PC-9 (cell line): Measurements from ENCODE around the gene ETV3L. TPM values are rescaled to one million over a fixed set of nuclear protein-coding genes. Genes with fewer than 3 reads are reported as not detected.

Experiments
- BruUV-seq: library from RNA; stranded (reverse); fragments of 400-500 nt; replicated peaks from 2 replicates; lab custom pipeline; 2021; lab: Mats Ljungman, UMichigan
- CTCF ChIA-PET: fragments of 300-600 bp; sonication (Branson Sonifier 250); formaldehyde crosslinking; loops from one replicate; lab custom pipeline; 2022; ENCODE audit warnings: antibody characterized with exemption; lab: Charles Lee
- POLR2A ChIA-PET: fragments of 300-600 bp; sonication (Branson Sonifier 250); formaldehyde crosslinking; loops from one replicate; lab custom pipeline; 2022; ENCODE audit warnings: antibody characterized with exemption; ENCODE audit not compliant: unreplicated experiment; lab: Charles Lee
- DNase-seq, 2 experiments: peaks; one replicate each; pipeline versions ENCODE4 v3.0.0 to v3.0.0-alpha.2; 2015 to 2022; ENCODE audit warnings: mixed read lengths in 1 of 2
- H2AFZ ChIP-seq: fragments of 200-600 bp; sonication (generic); 2 replicates; pipeline ENCODE4 v1.8.1; 2017; ENCODE audit warnings: antibody characterized with exemption
- H3F3A ChIP-seq: fragments of 200-600 bp; sonication (generic); 2 replicates; pipeline ENCODE4 v1.8.1; 2017; ENCODE audit warnings: antibody characterized with exemption, mild to moderate bottlenecking, low read depth; ENCODE audit not compliant: insufficient read depth
- H3K27ac ChIP-seq: fragments of 200-600 bp; sonication (generic); 2 replicates; pipeline ENCODE4 v1.6.1; 2016; ENCODE audit warnings: mixed run types
- H3K27me3 ChIP-seq: fragments of 200-600 bp; sonication (generic); 2 replicates; pipeline ENCODE4 v1.6.1; 2016; ENCODE audit warnings: low read depth, mixed run types; ENCODE audit not compliant: insufficient read depth
- H3K36me3 ChIP-seq: fragments of 200-600 bp; sonication (generic); 2 replicates; pipeline ENCODE4 v1.6.1; 2016; ENCODE audit warnings: low read depth, mixed run types
- H3K4me1 ChIP-seq: fragments of 200-600 bp; sonication (generic); replicated peaks from 2 replicates; pipeline ENCODE4 v1.6.1; 2016; ENCODE audit warnings: mixed run types; ENCODE audit not compliant: insufficient read depth
- H3K4me2 ChIP-seq: fragments of 200-600 bp; sonication (generic); 2 replicates; pipeline ENCODE4 v1.6.1; 2017; ENCODE audit warnings: mixed run types
- H3K4me3 ChIP-seq: fragments of 200-600 bp; sonication (generic); 2 replicates; pipeline ENCODE4 v1.6.1; 2016; ENCODE audit warnings: mixed run types
- H3K79me2 ChIP-seq: fragments of 200-600 bp; sonication (generic); 2 replicates; pipeline ENCODE4 v1.6.1; 2017; ENCODE audit warnings: low read depth, mixed run types
- H3K9me2 ChIP-seq: fragments of 200-600 bp; sonication (generic); 2 replicates; pipeline ENCODE4 v1.8.1; 2017; ENCODE audit warnings: mild to moderate bottlenecking; ENCODE audit not compliant: insufficient read depth
- H3K9me3 ChIP-seq: fragments of 200-600 bp; sonication (generic); 2 replicates; pipeline ENCODE4 v1.8.1; 2016; ENCODE audit warnings: low read depth; ENCODE audit not compliant: insufficient read depth
- H4K20me1 ChIP-seq: fragments of 200-600 bp; sonication (generic); 2 replicates; pipeline ENCODE4 v1.8.1; 2017; ENCODE audit not compliant: insufficient read depth
- EZH2 ChIP-seq: fragments of 200-600 bp; sonication (generic); IDR thresholded peaks from 2 replicates; pipeline ENCODE4 v1.8.0; 2017; ENCODE audit warnings: antibody characterized with exemption, low read depth
- intact Hi-C: fragments of 100-400 bp; cut with micrococcal nuclease; formaldehyde crosslinking; loops from one replicate; pipeline ENCODE4 v1.10.0; 2022; ENCODE audit not compliant: unreplicated experiment
- total RNA-seq: library from RNA; stranded (reverse); gene quantifications from 2 replicates; pipeline ENCODE4 v1.2.3, GENCODE V29; 2021
- TF ChIP-seq, protein P1 (sequence below): fragments of 200-600 bp; sonication (generic); conservative IDR thresholded peaks from 2 replicates; pipeline ENCODE4 v1.6.1; 2017; ENCODE audit warnings: mixed run types, antibody characterized with exemption, mild to moderate bottlenecking, moderate library complexity

The ETV3L gene
- total RNA-seq, 1 experiment from 2014 or later = not detected

DNA sequence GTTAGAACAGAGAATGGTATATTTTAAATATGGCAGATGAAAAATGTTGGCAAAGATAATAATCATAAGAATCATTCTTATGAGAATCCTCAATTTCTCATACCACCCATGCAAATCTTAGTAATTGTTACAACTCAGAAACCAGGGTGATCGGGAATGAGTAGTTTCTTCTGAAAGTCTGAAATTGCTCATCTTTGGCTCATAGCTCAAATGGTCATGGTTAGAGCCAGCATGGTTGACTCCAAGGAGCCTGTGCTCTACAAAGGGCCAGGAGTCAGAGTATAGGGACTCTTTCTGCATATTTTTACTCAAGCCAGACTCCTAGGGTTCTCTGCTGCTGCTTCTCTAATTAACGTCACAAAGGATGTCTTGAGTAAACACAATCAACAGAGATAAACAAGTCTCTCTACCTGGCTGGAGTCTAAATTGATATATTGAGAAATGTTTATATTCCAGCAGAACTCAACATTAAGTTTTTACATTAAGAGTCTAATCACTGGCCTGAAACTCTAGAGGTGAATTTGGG, 40.5 kb upstream of the ETV3L start:
- no TSS peak for BruUV-seq
- Histone ChIP-seq H3K4me2 (no peak overlapping the region), H3K36me3 (peaks cover 8% of the 10 kb centered on the region; the same call in 1 of the 2 replicates), H3K9me3 (no peaks in the 10 kb centered on the region), H3F3A (peaks cover 18% of the 10 kb centered on the region; the same call in 1 of the 2 replicates), H3K9me2 (no peaks in the 10 kb centered on the region), H3K27ac (no peak overlapping the region), H3K4me3 (no peak overlapping the region), H4K20me1 (peaks cover 11% of the 10 kb centered on the region; the same call in 1 of the 2 replicates), H3K4me1 (peaks cover 24% of the 10 kb centered on the region), H3K79me2 (peaks cover 30% of the 10 kb centered on the region), H2AFZ (no peak overlapping the region), H3K27me3 (no peaks in the 10 kb centered on the region)
- ChIA-PET POLR2A (no interaction called here), CTCF (interaction anchor here (2.2 kb wide), 1 partner anchor 16 kb away, joined by 6 read pairs; no protein-coding TSS in a partner anchor)
- no peak for TF ChIP-seq EZH2
- TF ChIP-seq, protein P1, sequence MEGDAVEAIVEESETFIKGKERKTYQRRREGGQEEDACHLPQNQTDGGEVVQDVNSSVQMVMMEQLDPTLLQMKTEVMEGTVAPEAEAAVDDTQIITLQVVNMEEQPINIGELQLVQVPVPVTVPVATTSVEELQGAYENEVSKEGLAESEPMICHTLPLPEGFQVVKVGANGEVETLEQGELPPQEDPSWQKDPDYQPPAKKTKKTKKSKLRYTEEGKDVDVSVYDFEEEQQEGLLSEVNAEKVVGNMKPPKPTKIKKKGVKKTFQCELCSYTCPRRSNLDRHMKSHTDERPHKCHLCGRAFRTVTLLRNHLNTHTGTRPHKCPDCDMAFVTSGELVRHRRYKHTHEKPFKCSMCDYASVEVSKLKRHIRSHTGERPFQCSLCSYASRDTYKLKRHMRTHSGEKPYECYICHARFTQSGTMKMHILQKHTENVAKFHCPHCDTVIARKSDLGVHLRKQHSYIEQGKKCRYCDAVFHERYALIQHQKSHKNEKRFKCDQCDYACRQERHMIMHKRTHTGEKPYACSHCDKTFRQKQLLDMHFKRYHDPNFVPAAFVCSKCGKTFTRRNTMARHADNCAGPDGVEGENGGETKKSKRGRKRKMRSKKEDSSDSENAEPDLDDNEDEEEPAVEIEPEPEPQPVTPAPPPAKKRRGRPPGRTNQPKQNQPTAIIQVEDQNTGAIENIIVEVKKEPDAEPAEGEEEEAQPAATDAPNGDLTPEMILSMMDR = no peak
- intact Hi-C loops = no loop called here
- DNase-seq = no peak

GRCh38 chr1:157139052-157139715, 39.6 kb upstream of the ETV3L start:
- ChIA-PET CTCF (interaction anchor here (2.2 kb wide), 1 partner anchor 17 kb away, joined by 6 read pairs; no protein-coding TSS in a partner anchor), POLR2A (interaction anchor here (0.6 kb wide), 1 partner anchor 9 kb away, joined by 11 read pairs; no protein-coding TSS in a partner anchor)
- intact Hi-C loops = loop anchor here (10.0 kb wide), 1 partner anchor 444 kb away; no protein-coding TSS in a partner anchor
- no peak for DNase-seq
- Histone ChIP-seq H3K36me3 (peaks cover 17% of the 10 kb centered on the region), H2AFZ (peak overlapping the region; percentile 86), H3K27ac (peak overlapping the region; percentile 78), H3K9me3 (no peaks in the 10 kb centered on the region), H4K20me1 (peaks cover 11% of the 10 kb centered on the region; the same call in 1 of the 2 replicates), H3K4me3 (peak overlapping the region; percentile 86), H3K9me2 (no peaks in the 10 kb centered on the region), H3F3A (peaks cover 28% of the 10 kb centered on the region; the same call in 1 of the 2 replicates), H3K79me2 (peaks cover 39% of the 10 kb centered on the region), H3K27me3 (no peaks in the 10 kb centered on the region), H3K4me2 (peak overlapping the region; percentile 96), H3K4me1 (peaks cover 33% of the 10 kb centered on the region)
- no TSS peak for BruUV-seq
- TF ChIP-seq, protein P1 = no peak
- TF ChIP-seq EZH2 = no peak

DNA sequence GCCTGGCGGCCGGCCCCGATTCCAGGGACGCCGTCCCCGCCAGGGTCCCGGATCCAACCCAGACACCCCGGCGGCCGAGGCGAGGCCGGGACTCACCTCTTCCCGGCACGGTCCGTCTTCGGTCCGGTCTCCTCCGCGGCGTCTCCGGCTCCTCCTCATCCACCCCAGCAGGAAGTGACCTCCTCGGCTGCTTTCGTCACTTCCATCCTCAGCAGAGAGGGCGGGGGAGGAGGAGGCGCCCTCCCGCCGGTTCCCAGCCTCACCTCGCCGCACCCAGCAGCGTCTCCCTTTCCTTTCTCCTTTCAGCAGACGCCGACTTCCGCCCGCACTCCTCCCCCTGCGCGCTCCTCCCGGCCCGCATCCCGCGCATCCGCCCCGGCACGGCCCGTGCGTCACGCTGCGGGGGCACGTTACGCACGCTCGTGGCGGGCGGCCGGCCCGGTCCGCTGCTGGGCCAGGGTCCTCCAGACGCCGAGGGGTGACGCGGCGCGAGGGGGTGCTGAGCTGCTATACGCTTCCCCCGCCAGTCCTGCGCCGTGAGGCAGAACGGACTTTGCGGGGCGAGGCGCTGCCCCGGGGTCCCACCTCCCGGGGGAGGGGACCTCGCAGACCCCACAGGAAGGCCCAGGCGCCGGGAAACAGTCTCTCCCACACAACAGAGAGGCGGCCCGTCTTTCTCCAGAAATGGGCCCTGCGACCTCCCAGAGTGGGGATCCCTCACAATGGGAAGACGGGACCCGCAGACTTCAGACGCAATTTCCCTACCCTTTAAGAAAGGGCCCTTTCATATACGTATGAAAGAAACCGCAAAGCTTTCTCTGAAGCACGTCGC, 38.8 kb upstream of the ETV3L start, which contains the start of gene ETV3:
Gene ETV3, minus strand, starts transcription at position 176 of the 832 bp plus-strand sequence. CDS start 2,043 bp downstream, outside the sequence.
- Histone ChIP-seq H3K36me3 (peaks cover 25% of the 10 kb centered on the region), H3F3A (peaks cover 35% of the 10 kb centered on the region; the same call in 1 of the 2 replicates), H3K4me3 (peak within 1 kb of the TSS; percentile 86), H4K20me1 (peaks cover 11% of the 10 kb centered on the region; the same call in 1 of the 2 replicates), H3K4me2 (peak within 1 kb of the TSS; percentile 96), H2AFZ (peak within 1 kb of the TSS; percentile 86), H3K79me2 (peaks cover 46% of the 10 kb centered on the region), H3K9me2 (no peaks in the 10 kb centered on the region), H3K27me3 (no peaks in the 10 kb centered on the region), H3K27ac (peak within 1 kb of the TSS; percentile 78), H3K4me1 (peaks cover 41% of the 10 kb centered on the region), H3K9me3 (no peaks in the 10 kb centered on the region)
- TF ChIP-seq EZH2 = no peak
- TF ChIP-seq, protein P1 = no peak
- POLR2A ChIA-PET = interaction anchor here (0.6 kb wide), 1 partner anchor 9 kb away, joined by 11 read pairs; no protein-coding TSS in a partner anchor
- peak; percentile 88 to 90 for DNase-seq
- CTCF ChIA-PET = interaction anchor here (0.6 to 2.2 kb wide), 2 partner anchors 17 to 39 kb away, joined by 6 to 9 read pairs; partner anchors contain the start of gene ETV3L
- BruUV-seq = TSS peak; percentile 82
- intact Hi-C loops = loop anchor here (10.0 kb wide), 1 partner anchor 444 kb away; no protein-coding TSS in a partner anchor
